Measurements from ENCODE around the gene COL1A1. TPM values are rescaled to one million over a fixed set of nuclear protein-coding genes. Genes with fewer than 3 reads are reported as not detected.

COL1A1 gene
- total and polyA plus RNA-seq, 2 experiments from 2014 or later, result 1,063 to 6,071 TPM

- Histone ChIP-seq H3K27me3 (no peaks in the 10 kb centered on the region), H3K9me2 (replicated peaks; ENCODE audit: insufficient read depth) (no peaks in the 10 kb centered on the region), H3K27ac (peak within 1 kb of the TSS; percentile 83), H3K4me3 (peak within 1 kb of the TSS; percentile 98), H3K36me3 (replicated peaks; ENCODE audit: insufficient read depth, low read depth) (no peaks in the 10 kb centered on the region), H3K79me2 (peaks cover 51% of the 10 kb centered on the region), H4K20me1 (ENCODE audit: insufficient read depth, poor library complexity, severe bottlenecking) (peaks cover 39% of the 10 kb centered on the region), H3K4me1 (ENCODE audit: insufficient read depth) (peaks cover 34% of the 10 kb centered on the region), H2AFZ (peak within 1 kb of the TSS; percentile 88), H3K4me2 (peak within 1 kb of the TSS; percentile 98), H3K9me3 (ENCODE audit: low read depth) (no peaks in the 10 kb centered on the region)
- no peak for TF ChIP-seq EZH2 (IDR thresholded peaks at IDR 0.05; ENCODE audit: borderline replicate concordance)
- TF ChIP-seq CTCF (IDR thresholded peaks at IDR 0.05; ENCODE audit: poor library complexity), result no peak
- no peak for TF ChIP-seq EZH2phosphoT487 (IDR thresholded peaks at IDR 0.05; ENCODE audit: low read depth, severe bottlenecking, unreplicated experiment)
- 2% methylated on average over 42 of the region's 69 CpGs for WGBS (ENCODE audit: low lambda C conversion rate, missing lambda C conversion rate)
- DNase-seq (ENCODE audit: low spot score), result no peak
These were observed 50.9 kb downstream of the COL1A1 start, which contains the start of gene PPP1R9B for GRCh38 chr17:50150354-50151040. TSS of gene PPP1R9B (minus strand) at chr17:50150677. CDS start at chr17:50150513, 164 bp downstream.

- peak overlapping the region; percentile 82 for H3K27ac ChIP-seq
- H2AFZ ChIP-seq, result no peak overlapping the region
- peak overlapping the region; percentile 98 for H3K4me3 ChIP-seq
- no peak for TF ChIP-seq EZH2phosphoT487 (IDR thresholded peaks at IDR 0.05; ENCODE audit: low read depth, severe bottlenecking, unreplicated experiment)
- peak; percentile 2 for TF ChIP-seq CTCF (IDR thresholded peaks at IDR 0.05; ENCODE audit: poor library complexity)
- TF ChIP-seq EZH2 (IDR thresholded peaks at IDR 0.05; ENCODE audit: borderline replicate concordance), result no peak
- peaks cover 35% of the 10 kb centered on the region for H3K4me1 ChIP-seq (ENCODE audit: insufficient read depth)
- peaks cover 51% of the 10 kb centered on the region for H3K79me2 ChIP-seq
- H3K9me3 ChIP-seq (ENCODE audit: low read depth), result no peaks in the 10 kb centered on the region
- H3K9me2 ChIP-seq (replicated peaks; ENCODE audit: insufficient read depth), result no peaks in the 10 kb centered on the region
- H3K4me2 ChIP-seq, result peak overlapping the region; percentile 98
- peak; percentile 86 for DNase-seq (ENCODE audit: low spot score)
- under 1% methylated on average over 101 of the region's 123 CpGs for WGBS (ENCODE audit: low lambda C conversion rate, missing lambda C conversion rate)
- H3K36me3 ChIP-seq (replicated peaks; ENCODE audit: insufficient read depth, low read depth), result no peaks in the 10 kb centered on the region
- no peaks in the 10 kb centered on the region for H3K27me3 ChIP-seq
- H4K20me1 ChIP-seq (ENCODE audit: insufficient read depth, poor library complexity, severe bottlenecking), result peaks cover 39% of the 10 kb centered on the region
These were observed 51.7 kb downstream of the COL1A1 start for GRCh38 chr17:50149417-50150353.

- DNase-seq (ENCODE audit: low spot score), result no peak
- Histone ChIP-seq H4K20me1 (ENCODE audit: insufficient read depth, poor library complexity, severe bottlenecking) (peaks cover 39% of the 10 kb centered on the region), H3K27ac (peak overlapping the region; percentile 56), H3K4me1 (ENCODE audit: insufficient read depth) (peaks cover 35% of the 10 kb centered on the region), H3K27me3 (no peaks in the 10 kb centered on the region), H3K36me3 (replicated peaks; ENCODE audit: insufficient read depth, low read depth) (no peaks in the 10 kb centered on the region), H3K4me3 (peak overlapping the region; percentile 98), H3K4me2 (peak overlapping the region; percentile 98), H3K79me2 (peaks cover 51% of the 10 kb centered on the region), H3K9me3 (ENCODE audit: low read depth) (no peaks in the 10 kb centered on the region), H3K9me2 (replicated peaks; ENCODE audit: insufficient read depth) (no peaks in the 10 kb centered on the region), H2AFZ (no peak overlapping the region)
- TF ChIP-seq EZH2phosphoT487 (IDR thresholded peaks at IDR 0.05; ENCODE audit: low read depth, severe bottlenecking, unreplicated experiment), result no peak
- TF ChIP-seq EZH2 (IDR thresholded peaks at IDR 0.05; ENCODE audit: borderline replicate concordance), result no peak
- TF ChIP-seq CTCF (IDR thresholded peaks at IDR 0.05; ENCODE audit: poor library complexity), result no peak
- WGBS (ENCODE audit: low lambda C conversion rate, missing lambda C conversion rate), result 7% methylated on average over 13 of the region's 30 CpGs
These were observed 52.4 kb downstream of the COL1A1 start for GRCh38 chr17:50149091-50149416.

Measured in hepatocyte (in vitro differentiated cells).